OCI-LY7 (cell line): ENCODE data around the gene ABCA8. TPM values are rescaled to one million over a fixed set of nuclear protein-coding genes. Genes with fewer than 3 reads are reported as not detected.

ENCODE experiments used
- BruUV-seq: library from RNA; stranded (reverse); fragments of 400-500 nt; replicated peaks from 2 replicates; lab custom pipeline; 2021; lab: Mats Ljungman, UMichigan
- CTCF ChIA-PET: fragments of 300-600 bp; sonication (Branson Sonifier 250); formaldehyde crosslinking; loops from one replicate; lab custom pipeline; 2022; ENCODE audit warnings: antibody characterized with exemption; ENCODE audit not compliant: unreplicated experiment; lab: Charles Lee
- POLR2A ChIA-PET: fragments of 300-600 bp; sonication (Branson Sonifier 250); formaldehyde crosslinking; loops from one replicate; lab custom pipeline; 2022; ENCODE audit warnings: antibody characterized with exemption; lab: Charles Lee
- DNase-seq: peaks from one replicate; pipeline ENCODE4 v3.0.0-alpha.2; 2015; ENCODE audit warnings: low spot score
- H2AFZ ChIP-seq: fragments of 200-600 bp; sonication (generic), shearing (Covaris generic); 2 replicates; pipeline ENCODE4 v1.6.1; 2014; ENCODE audit warnings: mild to moderate bottlenecking, antibody characterized with exemption, low read length, moderate library complexity
- H3K27ac ChIP-seq: fragments of 200-600 bp; sonication (generic); 2 replicates; pipeline ENCODE4 v1.5.1; 2014; ENCODE audit warnings: mixed run types, low read depth, mild to moderate bottlenecking, moderate library complexity, low read length, inconsistent platforms; ENCODE audit not compliant: poor library complexity, severe bottlenecking
- H3K36me3 ChIP-seq: fragments of 200-600 bp; sonication (generic); 2 replicates; pipeline ENCODE4 v1.6.1; 2014; ENCODE audit warnings: mild to moderate bottlenecking, antibody characterized with exemption, low read length, moderate library complexity, mixed read lengths; ENCODE audit not compliant: insufficient read depth
- H3K4me1 ChIP-seq: fragments of 200-600 bp; sonication (generic); 2 replicates; pipeline ENCODE4 v1.5.1; 2014; ENCODE audit warnings: mild to moderate bottlenecking, low read length; ENCODE audit not compliant: insufficient read depth, poor library complexity, severe bottlenecking
- H3K4me2 ChIP-seq: fragments of 200-600 bp; sonication (generic); 2 replicates; pipeline ENCODE4 v1.6.1; 2014; ENCODE audit warnings: mild to moderate bottlenecking, low read length
- H3K4me3 ChIP-seq: fragments of 200-600 bp; sonication (generic); 2 replicates; pipeline ENCODE4 v1.5.1; 2014; ENCODE audit warnings: mild to moderate bottlenecking, low read depth, low read length; ENCODE audit not compliant: poor library complexity, severe bottlenecking
- H3K79me2 ChIP-seq: fragments of 200-600 bp; sonication (generic); 2 replicates; pipeline ENCODE4 v1.6.1; 2016; ENCODE audit warnings: low read depth, mild to moderate bottlenecking, low read length, moderate library complexity, mixed read lengths; ENCODE audit not compliant: insufficient read depth
- H3K9me2 ChIP-seq: fragments of 200-600 bp; sonication (generic); 2 replicates; pipeline ENCODE4 v1.6.1; 2016; ENCODE audit warnings: mild to moderate bottlenecking, low read length, mixed read lengths; ENCODE audit not compliant: insufficient read depth
- H3K9me3 ChIP-seq: fragments of 200-600 bp; sonication (generic); 2 replicates; pipeline ENCODE4 v1.6.1; 2014; ENCODE audit warnings: mild to moderate bottlenecking, mixed run types, low read length, mixed read lengths
- H4K20me1 ChIP-seq: fragments of 200-600 bp; sonication (generic); 2 replicates; pipeline ENCODE4 v1.6.1; 2014; ENCODE audit warnings: mild to moderate bottlenecking, antibody characterized with exemption, low read length, moderate library complexity, mixed read lengths; ENCODE audit not compliant: insufficient read depth
- EZH2phosphoT487 ChIP-seq: fragments of 200-600 bp; sonication (generic); IDR thresholded peaks from 2 replicates; pipeline ENCODE4 v1.6.1; 2018; ENCODE audit warnings: low read depth, borderline replicate concordance, mild to moderate bottlenecking, mixed run types, antibody characterized with exemption, low read length, moderate library complexity, mixed read lengths
- intact Hi-C: fragments of 100-400 bp; cut with micrococcal nuclease; formaldehyde crosslinking; loops from one replicate; pipeline ENCODE4 v1.10.0; 2022; ENCODE audit not compliant: unreplicated experiment
- total RNA-seq, 2 experiments: library from RNA; depleted of rRNA in 1 of 2; stranded (reverse); fragments of >200 nt in 1 of 2; shearing (Covaris generic) in 1 of 2; gene quantifications; 2 replicates each; pipeline ENCODE4 v1.2.3, GENCODE V29; 2014 to 2022
- TF ChIP-seq, protein P1 (sequence below): fragments of 200-600 bp; sonication (generic); conservative IDR thresholded peaks from 2 replicates; pipeline ENCODE4 v1.5.1; 2014; ENCODE audit warnings: mild to moderate bottlenecking, antibody characterized with exemption, low read length, moderate library complexity, mixed read lengths

Gene ABCA8
- total RNA-seq, 2 experiments from 2014 or later = not detected

DNA sequence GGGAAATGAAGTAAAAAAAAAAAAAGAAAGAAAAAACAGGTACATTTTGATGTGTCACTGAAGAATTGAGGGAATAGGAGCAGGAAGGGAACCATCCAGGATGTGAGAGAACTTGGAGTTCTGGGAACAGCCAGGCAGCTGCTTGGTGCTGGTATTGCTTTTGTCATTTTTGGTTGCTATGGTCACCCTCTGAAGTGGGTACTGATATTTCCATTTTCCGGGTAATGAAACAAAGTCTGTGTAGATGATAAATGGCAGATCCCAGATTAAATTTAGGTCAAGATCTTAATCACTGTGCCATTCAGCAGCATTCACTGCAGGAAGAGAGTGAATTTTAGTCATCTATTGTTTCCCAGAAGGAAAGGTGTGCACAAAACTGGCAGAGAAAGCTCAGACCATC lies 93.6 kb downstream of the ABCA8 start:
- Histone ChIP-seq H4K20me1 (no peaks in the 10 kb centered on the region), H3K4me1 (no peaks in the 10 kb centered on the region), H3K36me3 (no peaks in the 10 kb centered on the region), H3K79me2 (no peaks in the 10 kb centered on the region), H2AFZ (no peak overlapping the region), H3K9me2 (no peaks in the 10 kb centered on the region), H3K4me2 (no peak overlapping the region), H3K27ac (no peak overlapping the region), H3K9me3 (no peaks in the 10 kb centered on the region), H3K4me3 (no peak overlapping the region)
- no peak for DNase-seq
- BruUV-seq = no TSS peak
- ChIA-PET CTCF (no interaction called here), POLR2A (interaction anchor here (0.6 kb wide), 1 partner anchor 1233 kb away, joined by 3 read pairs; no protein-coding TSS in a partner anchor)
- intact Hi-C loops = no loop called here
- TF ChIP-seq, protein P1, sequence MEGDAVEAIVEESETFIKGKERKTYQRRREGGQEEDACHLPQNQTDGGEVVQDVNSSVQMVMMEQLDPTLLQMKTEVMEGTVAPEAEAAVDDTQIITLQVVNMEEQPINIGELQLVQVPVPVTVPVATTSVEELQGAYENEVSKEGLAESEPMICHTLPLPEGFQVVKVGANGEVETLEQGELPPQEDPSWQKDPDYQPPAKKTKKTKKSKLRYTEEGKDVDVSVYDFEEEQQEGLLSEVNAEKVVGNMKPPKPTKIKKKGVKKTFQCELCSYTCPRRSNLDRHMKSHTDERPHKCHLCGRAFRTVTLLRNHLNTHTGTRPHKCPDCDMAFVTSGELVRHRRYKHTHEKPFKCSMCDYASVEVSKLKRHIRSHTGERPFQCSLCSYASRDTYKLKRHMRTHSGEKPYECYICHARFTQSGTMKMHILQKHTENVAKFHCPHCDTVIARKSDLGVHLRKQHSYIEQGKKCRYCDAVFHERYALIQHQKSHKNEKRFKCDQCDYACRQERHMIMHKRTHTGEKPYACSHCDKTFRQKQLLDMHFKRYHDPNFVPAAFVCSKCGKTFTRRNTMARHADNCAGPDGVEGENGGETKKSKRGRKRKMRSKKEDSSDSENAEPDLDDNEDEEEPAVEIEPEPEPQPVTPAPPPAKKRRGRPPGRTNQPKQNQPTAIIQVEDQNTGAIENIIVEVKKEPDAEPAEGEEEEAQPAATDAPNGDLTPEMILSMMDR = no peak
- TF ChIP-seq EZH2phosphoT487 = no peak

DNA sequence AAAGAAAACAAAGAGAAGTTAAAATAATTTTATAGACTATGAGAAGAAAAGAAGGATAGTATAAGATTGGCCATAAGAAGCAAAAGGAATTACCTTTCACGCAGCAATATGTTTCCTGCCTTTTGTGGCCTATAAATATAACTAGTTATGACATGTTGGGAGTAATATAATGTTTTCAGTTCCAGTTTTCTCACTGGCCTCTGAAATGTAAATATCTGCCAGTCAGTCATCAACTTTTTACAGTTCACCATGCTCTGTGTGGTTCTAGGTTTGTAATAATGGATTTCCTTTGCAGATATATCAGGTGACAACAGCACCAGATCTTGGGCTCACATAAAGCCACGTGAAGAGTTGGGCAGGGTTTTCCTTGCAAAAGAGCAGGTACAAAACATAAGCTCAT lies 94.3 kb downstream of the ABCA8 start:
- no peak for DNase-seq
- Histone ChIP-seq H3K4me2 (no peak overlapping the region), H3K27ac (no peak overlapping the region), H3K9me3 (no peaks in the 10 kb centered on the region), H3K9me2 (no peaks in the 10 kb centered on the region), H3K4me1 (no peaks in the 10 kb centered on the region), H4K20me1 (no peaks in the 10 kb centered on the region), H3K36me3 (no peaks in the 10 kb centered on the region), H2AFZ (no peak overlapping the region), H3K79me2 (no peaks in the 10 kb centered on the region), H3K4me3 (no peak overlapping the region)
- no TSS peak for BruUV-seq
- TF ChIP-seq, protein P1 = no peak
- TF ChIP-seq EZH2phosphoT487 = no peak
- CTCF ChIA-PET = no interaction called here
- POLR2A ChIA-PET = no interaction called here
- intact Hi-C loops = no loop called here

DNA sequence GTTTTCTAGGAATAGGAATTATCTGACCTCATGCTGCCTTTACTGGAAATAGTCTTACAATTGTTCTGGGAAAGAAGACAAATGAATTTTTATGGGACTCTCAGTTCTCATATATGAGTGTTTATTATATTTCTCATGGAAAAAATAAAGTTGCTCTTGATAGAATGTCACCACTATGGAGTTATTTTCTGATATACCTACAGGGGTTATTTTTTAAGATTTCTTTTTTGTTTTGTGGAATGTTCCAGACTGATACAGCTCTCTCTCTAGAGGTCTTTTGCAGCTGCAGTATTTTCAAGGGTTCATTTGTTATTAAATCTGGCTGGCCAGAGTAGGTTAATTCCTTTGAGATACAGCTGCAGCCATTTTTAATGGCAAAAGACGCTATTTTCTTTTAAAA lies 100.7 kb downstream of the ABCA8 start:
- no peaks in the 10 kb centered on the region for H3K79me2 ChIP-seq
- DNase-seq = no peak
- no peaks in the 10 kb centered on the region for H3K9me3 ChIP-seq
- no peak overlapping the region for H3K4me3 ChIP-seq
- no peaks in the 10 kb centered on the region for H3K4me1 ChIP-seq
- ChIA-PET CTCF (no interaction called here), POLR2A (interaction anchor here (0.7 kb wide), 3 partner anchors 15 to 1195 kb away, joined by 4 to 9 read pairs (median 5); no protein-coding TSS in a partner anchor)
- TF ChIP-seq EZH2phosphoT487 = no peak
- H3K9me2 ChIP-seq = no peaks in the 10 kb centered on the region
- H3K36me3 ChIP-seq = no peaks in the 10 kb centered on the region
- H2AFZ ChIP-seq = no peak overlapping the region
- H3K4me2 ChIP-seq = no peak overlapping the region
- H3K27ac ChIP-seq = no peak overlapping the region
- H4K20me1 ChIP-seq = no peaks in the 10 kb centered on the region
- intact Hi-C loops = no loop called here
- no TSS peak for BruUV-seq
